ENCODE measurements around the gene GATAD1. TPM values are rescaled to one million over a fixed set of nuclear protein-coding genes. Genes with fewer than 3 reads are reported as not detected.

GATAD1 gene
- total and polyA plus RNA-seq, 12 donors: 25.0 to 88.0 (median 35.1) TPM

GRCh38 chr7:92448205-92448747 is 994 bp downstream of the GATAD1 start:
- Histone ChIP-seq H3K9me3 (replicated peaks in 1 of 3) (no peaks in the 10 kb centered on the region), H3K4me3 (peak overlapping the region; percentile 81 to 100 (median 94)), H3K36me3 (replicated peaks in 1 of 2) (peaks cover 0 to 39% of the 10 kb centered on the region in 2 donors), H3K27me3 (no peaks in the 10 kb centered on the region), H3K27ac (peak overlapping the region; percentile 81 to 98 (median 97)), H3K4me1 (replicated peaks in 1 of 2) (peaks cover 0 to 11% of the 10 kb centered on the region in 2 donors)
- DNase-seq: peak; percentile 40 to 76 (median 55)
- WGBS, 4 donors: 0 to 1% (median 0%) methylated on average over 11 of the region's 11 CpGs
- intact Hi-C loops (cut with DNase I): loop anchor here in 1 of 2 donors (5.0 kb wide), 1 partner anchor 271 kb away; the partner anchor contains the start of gene LRRD1
- TF ChIP-seq POLR2A (IDR thresholded peaks at IDR 0.05) (peak in 1 of 2 donors; percentile 24), CTCF (IDR thresholded peaks at IDR 0.05) (peak in 5 of 6 experiments; percentile 4 to 37 (median 21))

- no peak overlapping the region for H3K4me3 ChIP-seq
- TF ChIP-seq POLR2A (IDR thresholded peaks at IDR 0.05): no peak
- no peak for TF ChIP-seq CTCF (IDR thresholded peaks at IDR 0.05)
- no peak for DNase-seq
- peaks cover 0 to 72% of the 10 kb centered on the region in 2 donors for H3K36me3 ChIP-seq (replicated peaks in 1 of 2)
- WGBS, 4 donors: 93 to 98% (median 96%) methylated on average over 2 of the region's 2 CpGs
- H3K27ac ChIP-seq: no peak overlapping the region
- H3K4me1 ChIP-seq (replicated peaks in 1 of 2): peaks cover 0 to 11% of the 10 kb centered on the region in 2 donors
- H3K9me3 ChIP-seq (replicated peaks in 1 of 3): no peaks in the 10 kb centered on the region
- no peaks in the 10 kb centered on the region for H3K27me3 ChIP-seq
- intact Hi-C loops (cut with DNase I): no loop called here
Observed at GRCh38 chr7:92451645-92452044, 4.4 kb downstream of the GATAD1 start.

GRCh38 chr7:92456236-92456635 is 9.0 kb downstream of the GATAD1 start:
- no peak for TF ChIP-seq CTCF (IDR thresholded peaks at IDR 0.05)
- no peak for TF ChIP-seq POLR2A (IDR thresholded peaks at IDR 0.05)
- WGBS, 4 donors: 86 to 100% (median 90%) methylated on average over 2 of the region's 2 CpGs

GRCh38 chr7:92460109-92460508 is 12.8 kb downstream of the GATAD1 start:
- no peak for DNase-seq
- Histone ChIP-seq H3K36me3 (replicated peaks in 1 of 2) (peaks cover 0 to 27% of the 10 kb centered on the region in 2 donors), H3K27me3 (no peaks in the 10 kb centered on the region), H3K4me3 (no peak overlapping the region), H3K9me3 (replicated peaks in 1 of 3) (no peaks in the 10 kb centered on the region), H3K4me1 (replicated peaks in 1 of 2) (no peaks in the 10 kb centered on the region), H3K27ac (no peak overlapping the region)
- TF ChIP-seq CTCF (IDR thresholded peaks at IDR 0.05): no peak
- TF ChIP-seq POLR2A (IDR thresholded peaks at IDR 0.05): no peak
- WGBS, 4 donors: 82 to 92% (median 89%) methylated on average over 2 of the region's 2 CpGs
- intact Hi-C loops (cut with DNase I): no loop called here

More at GRCh38 chr7:92456236-92456635, 9.0 kb downstream of the GATAD1 start:
- Histone ChIP-seq H3K36me3 (replicated peaks in 1 of 2) (peaks cover 0 to 65% of the 10 kb centered on the region in 2 donors), H3K4me3 (no peak overlapping the region), H3K4me1 (replicated peaks in 1 of 2) (no peaks in the 10 kb centered on the region), H3K27ac (no peak overlapping the region), H3K27me3 (no peaks in the 10 kb centered on the region), H3K9me3 (replicated peaks in 1 of 3) (no peaks in the 10 kb centered on the region)
- DNase-seq: no peak
- intact Hi-C loops (cut with DNase I): no loop called here

Measured in adrenal gland (tissue), 12 donors.